NK-92 (cell line): Measurements from ENCODE around the gene RAB7A.
"Not testable (repeated sequence)": the region's sequence is repeated elsewhere in the genome, so short reads cannot be mapped to it uniquely, and the experiment has no call there.

Experiments
- DNase-seq: peaks from one replicate; lab custom pipeline; 2025; ENCODE audit not compliant: unreplicated experiment; lab: John Stamatoyannopoulos, UW

RAB7A gene

GRCh38 chr3:128749561-128749960 lies 23.6 kb downstream of the RAB7A start:
- DNase-seq, result not testable (repeated sequence)

DNA sequence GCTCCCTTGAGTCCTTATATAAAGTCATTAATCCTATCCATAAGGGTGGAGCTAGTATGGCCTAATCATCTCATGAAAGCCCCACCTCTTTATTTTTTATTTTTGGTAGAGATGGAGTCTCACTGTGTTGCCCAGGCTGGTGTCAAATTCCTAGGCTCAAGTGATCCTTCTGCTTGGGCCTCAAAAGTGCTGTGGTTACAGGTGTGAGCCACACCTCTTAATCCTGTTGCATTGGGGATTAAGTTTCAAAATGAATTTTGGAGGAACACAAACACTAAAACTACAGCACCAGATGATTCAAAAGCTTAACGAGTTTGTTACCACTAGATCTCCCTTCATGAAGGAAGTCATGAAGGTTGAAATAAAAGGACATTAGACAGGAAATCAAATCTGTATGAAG lies 27.7 kb downstream of the RAB7A start:
- no peak for DNase-seq

- no peak for DNase-seq
These were observed 34.1 kb downstream of the RAB7A start for GRCh38 chr3:128760042-128760441.

DNA sequence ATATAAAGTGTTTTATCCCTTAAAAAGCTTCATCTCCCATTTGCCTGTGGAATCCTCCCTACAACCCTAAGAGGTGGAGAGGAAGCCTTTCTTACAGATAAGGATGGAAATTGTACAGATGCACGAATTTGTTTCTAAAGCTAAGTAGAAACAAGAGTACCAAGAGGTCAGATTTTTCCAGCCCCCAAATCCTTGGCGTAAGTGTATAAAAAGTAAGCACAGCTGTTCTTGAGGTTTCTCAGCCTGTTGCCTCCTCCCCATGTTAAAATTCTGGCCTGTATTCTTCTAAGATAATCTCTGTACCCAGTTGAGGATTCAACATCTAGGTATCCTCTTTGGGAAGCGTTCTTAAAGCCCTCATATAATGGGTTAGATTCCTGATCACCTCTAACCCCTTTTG lies 34.9 kb downstream of the RAB7A start:
- no peak for DNase-seq

DNA sequence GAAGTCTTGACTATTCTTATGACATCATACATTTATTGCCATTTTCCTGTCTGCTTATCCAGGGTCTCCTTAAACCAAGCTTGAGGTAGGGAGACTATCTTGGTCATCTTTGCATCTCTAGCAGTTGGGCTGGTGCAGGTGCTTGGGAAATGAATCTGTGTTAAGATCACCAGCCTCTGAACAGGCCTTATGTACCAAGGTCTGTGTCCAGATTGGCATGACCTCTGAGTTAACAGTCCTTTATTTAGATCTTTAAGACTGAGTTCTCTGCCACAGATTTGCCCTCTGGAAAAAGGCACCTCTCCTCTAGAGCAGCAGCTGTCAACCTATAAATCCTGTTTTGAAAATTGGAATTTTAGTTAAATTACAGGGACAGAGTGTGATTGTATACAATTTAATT lies 35.4 kb downstream of the RAB7A start:
- DNase-seq, result no peak

DNA sequence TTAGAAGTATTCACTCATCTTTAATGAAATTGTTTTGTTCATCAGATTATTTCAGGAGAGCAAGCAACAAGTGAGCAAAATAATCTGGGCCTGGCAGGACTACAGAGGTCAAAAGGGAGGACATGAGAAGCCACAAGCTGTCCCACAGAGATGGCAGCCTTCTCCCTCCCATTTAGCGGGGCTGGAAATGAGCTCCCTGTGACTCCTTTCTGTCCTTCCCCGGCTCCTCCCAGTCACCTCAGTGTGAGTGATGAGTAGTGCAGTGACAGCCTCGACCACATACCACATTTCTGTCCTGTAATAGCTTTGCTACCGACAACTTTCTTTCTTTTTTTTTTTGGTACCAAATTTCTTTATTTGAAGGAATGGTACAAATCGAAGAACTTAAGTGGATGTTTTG lies 38.0 kb downstream of the RAB7A start:
- DNase-seq, result no peak

GRCh38 chr3:128764863-128765262 lies 38.9 kb downstream of the RAB7A start:
- no peak for DNase-seq

- DNase-seq, result no peak
These were observed 41.2 kb downstream of the RAB7A start for GRCh38 chr3:128767094-128767750.

DNA sequence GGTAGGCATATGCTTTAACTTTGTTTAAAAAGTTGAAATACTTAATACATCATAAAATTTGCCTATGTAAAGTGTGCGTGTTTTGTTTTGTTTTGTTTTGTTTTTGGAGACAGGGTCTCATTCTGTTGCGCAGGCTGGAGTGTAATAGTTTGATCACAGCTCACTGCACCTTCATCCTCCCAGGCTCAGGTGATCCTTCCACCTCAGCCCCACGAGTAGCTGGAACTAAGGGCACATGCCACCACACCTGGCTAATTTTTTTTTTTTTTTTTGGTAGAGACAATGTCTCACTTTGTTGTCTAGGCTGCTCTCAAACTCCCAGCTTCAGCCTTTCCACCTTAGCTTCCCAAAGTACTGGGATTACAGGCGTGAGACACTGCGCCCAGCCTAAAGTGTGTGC lies 42.5 kb downstream of the RAB7A start:
- DNase-seq, result no peak

DNA sequence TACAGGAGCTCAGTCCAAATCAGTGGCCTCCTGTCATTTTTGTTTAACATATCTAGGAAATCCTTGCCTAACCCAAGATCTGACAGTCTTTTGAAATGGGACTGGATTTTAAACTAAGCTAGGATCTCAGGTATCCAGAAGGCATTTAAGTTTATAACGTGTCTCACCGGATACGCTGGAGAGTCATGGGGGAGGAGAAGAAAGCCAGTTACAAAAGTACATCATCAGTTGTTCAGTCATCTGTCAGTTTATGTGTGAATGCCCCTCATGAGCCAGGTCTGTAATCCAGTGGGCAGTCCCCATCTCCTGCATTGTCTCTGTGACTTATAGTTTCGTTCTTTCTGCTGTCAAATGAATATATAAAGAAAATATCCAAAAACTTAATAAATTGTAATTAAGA lies 44.4 kb downstream of the RAB7A start:
- DNase-seq, result no peak

DNA sequence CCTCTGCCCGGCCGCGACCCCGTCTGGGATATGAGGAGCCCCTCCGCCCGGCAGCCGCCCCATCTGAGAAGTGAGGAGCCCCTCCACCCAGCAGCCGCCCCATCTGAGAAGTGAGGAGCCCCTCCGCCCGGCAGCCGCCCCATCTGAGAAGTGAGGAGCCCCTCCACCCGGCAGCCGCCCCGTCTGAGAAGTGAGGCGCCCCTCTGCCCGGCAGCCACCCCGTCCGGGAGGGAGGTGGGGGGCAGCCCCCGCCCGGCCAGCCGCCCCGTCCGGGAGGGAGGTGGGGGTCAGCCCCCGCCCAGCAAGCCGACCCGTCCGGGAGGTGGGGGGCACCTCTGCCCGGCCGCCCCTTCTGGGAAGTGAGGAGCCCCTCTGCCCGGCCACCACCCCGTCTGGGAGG lies 47.2 kb downstream of the RAB7A start:
- not testable (repeated sequence) for DNase-seq

DNA sequence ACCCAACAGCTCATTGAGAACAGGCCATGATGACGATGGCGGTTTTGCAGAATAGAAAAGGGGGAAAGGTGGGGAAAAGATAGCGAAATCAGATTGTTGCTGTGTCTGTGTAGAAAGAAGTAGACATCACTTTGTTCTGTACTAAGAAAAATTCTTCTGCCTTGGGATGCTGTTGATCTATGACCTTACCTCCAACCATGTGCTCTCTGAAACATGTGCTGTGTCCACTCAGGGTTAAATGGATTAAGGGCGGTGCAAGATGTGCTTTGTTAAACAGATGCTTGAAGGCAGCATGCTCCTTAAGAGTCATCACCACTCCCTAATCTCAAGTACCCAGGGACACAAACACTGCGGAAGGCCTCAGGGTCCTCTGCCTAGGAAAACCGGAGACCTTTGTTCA lies 47.6 kb downstream of the RAB7A start:
- DNase-seq, result not testable (repeated sequence)

DNA sequence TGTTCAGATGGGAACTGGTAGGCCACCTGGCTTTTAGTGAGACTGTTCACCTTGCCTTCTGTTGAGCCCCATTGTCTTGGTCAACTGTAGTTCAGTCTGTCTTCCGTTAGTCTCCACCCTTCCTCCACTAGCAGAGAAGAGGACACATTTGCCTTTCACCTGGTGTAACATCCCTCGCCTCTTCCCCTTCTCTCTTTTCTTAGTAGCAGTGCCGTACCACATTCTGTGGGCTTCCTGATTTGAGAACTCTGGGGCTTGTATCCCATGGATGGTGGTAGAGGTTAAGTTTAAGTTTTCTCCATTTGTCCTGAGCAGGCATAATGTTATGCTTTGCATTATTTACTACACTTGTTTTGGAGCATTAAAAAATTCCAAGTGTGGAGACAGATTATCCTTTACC lies 49.3 kb downstream of the RAB7A start:
- no peak for DNase-seq

- DNase-seq, result no peak
These were observed 50.0 kb downstream of the RAB7A start for GRCh38 chr3:128775906-128776542.

- DNase-seq, result no peak
These were observed 54.3 kb downstream of the RAB7A start for GRCh38 chr3:128780101-128780837.

- DNase-seq, result no peak
These were observed 55.2 kb downstream of the RAB7A start for GRCh38 chr3:128781164-128781563.

GRCh38 chr3:128782282-128783146 lies 56.5 kb downstream of the RAB7A start:
- DNase-seq, result no peak

- no peak for DNase-seq
These were observed 57.8 kb downstream of the RAB7A start for GRCh38 chr3:128783774-128784173.

GRCh38 chr3:128784232-128784631 lies 58.2 kb downstream of the RAB7A start:
- no peak for DNase-seq

DNA sequence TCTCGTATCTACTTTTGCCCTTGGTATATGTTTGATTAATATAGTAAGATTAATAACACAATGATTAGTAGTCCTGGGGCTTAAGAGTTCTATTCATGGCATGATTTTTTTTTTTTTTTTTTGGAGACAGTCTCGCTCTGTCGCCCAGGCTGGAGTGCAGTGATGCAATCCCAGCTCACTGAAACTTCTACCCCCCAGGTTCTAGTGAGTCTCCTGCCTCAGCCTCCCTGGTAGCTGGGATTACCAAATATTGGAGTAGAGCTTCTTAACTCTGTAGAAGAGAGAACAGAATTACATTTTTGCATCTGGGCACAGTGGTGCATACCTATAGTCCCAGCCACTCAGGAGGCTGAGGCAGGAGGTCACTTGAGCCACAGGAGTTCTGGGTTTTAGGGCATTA lies 58.9 kb downstream of the RAB7A start:
- no peak for DNase-seq

GRCh38 chr3:128786434-128787020 lies 60.5 kb downstream of the RAB7A start:
- DNase-seq, result no peak
